OCI-LY3 (cell line): ENCODE results near the gene ZCCHC10.

Experiments used
- CTCF ChIP-seq: fragments of 200-600, 300-600 bp; sonication (generic); IDR thresholded peaks from 2 replicates; pipeline ENCODE4 v1.5.1; 2014; ENCODE audit warnings: antibody characterized with exemption, low read length, low read depth
- EZH2phosphoT487 ChIP-seq: fragments of 200-600 bp; shearing (Covaris generic); IDR thresholded peaks from 2 replicates; pipeline ENCODE4 v1.6.1; 2018; ENCODE audit warnings: antibody characterized with exemption, mixed run types, low read depth

DNA sequence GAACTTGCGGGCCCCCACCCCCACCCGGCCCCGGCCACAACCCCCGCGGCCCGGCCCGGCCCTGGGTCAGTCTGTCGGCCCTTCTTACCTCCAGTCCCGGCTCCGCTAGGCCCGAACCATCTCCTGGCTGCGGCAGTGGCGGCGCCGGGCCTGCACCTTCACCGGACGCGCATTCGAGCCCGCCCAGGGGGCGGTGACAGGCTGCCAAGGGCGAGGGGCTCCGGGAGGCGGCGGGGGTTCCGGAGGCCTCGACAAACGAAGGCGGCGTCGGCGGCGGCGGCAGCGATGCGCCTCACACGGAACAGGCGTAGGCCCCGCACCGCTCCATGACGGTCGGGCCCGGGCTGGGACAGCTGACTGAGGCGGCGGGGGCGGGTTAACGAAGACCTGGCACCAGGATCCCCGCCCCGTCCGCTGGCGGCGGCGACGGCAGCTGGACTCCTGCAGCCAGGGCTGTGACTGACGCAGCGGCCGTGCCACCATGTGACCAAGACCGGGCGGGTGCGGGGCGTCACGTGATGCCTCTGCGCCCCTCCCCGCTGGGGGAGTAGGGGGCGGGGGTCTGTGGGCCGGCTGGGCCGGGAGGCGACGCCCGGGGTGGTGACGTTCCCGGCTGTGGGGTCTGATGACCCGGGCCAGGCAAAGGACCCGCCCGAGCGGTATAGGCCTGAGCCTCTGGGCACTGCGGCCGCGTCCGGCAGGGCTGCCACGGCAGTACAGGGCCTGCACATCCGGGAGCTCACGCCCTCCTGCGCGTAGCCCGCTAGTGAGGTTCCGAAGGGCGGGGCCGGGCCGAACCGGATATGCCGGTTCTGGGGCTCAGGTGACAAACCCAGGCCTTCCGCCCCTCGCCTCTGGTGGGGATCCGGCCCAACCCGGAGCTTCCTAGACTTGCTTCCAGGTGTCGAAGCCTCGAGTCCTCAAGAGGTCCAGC, 62.9 kb downstream of the ZCCHC10 start, which contains the start of gene AFF4:
- TF ChIP-seq CTCF (no peak), EZH2phosphoT487 (no peak)
